Tibial nerve (tissue), 4 donors: Measurements from ENCODE around the gene SYVN1.

ENCODE experiments used
- EP300 ChIP-seq, 2 donors: sonication (generic); formaldehyde crosslinking; IDR thresholded peaks; one replicate each; pipeline ENCODE4 v1.6.1; 2017; ENCODE audit warnings: antibody characterized with exemption in 2 of 2, mild to moderate bottlenecking in 1 of 2
- TF ChIP-seq, protein P1 (sequence below), 5 experiments: fragments of 200-600 bp in 3 of 5; fragments of 450-650 bp in 2 of 5; sonication (generic) in 3 of 5; IDR thresholded peaks; one replicate each; pipeline ENCODE4 v1.5.1; 2016 to 2019; ENCODE audit warnings: antibody characterized with exemption in 5 of 5, mild to moderate bottlenecking in 3 of 5, moderate library complexity in 2 of 5

GRCh38 chr11:65129649-65130441, 4.5 kb downstream of the SYVN1 start:
- TF ChIP-seq EP300 (IDR thresholded peaks at IDR 0.05) = no peak
- TF ChIP-seq, protein P1, sequence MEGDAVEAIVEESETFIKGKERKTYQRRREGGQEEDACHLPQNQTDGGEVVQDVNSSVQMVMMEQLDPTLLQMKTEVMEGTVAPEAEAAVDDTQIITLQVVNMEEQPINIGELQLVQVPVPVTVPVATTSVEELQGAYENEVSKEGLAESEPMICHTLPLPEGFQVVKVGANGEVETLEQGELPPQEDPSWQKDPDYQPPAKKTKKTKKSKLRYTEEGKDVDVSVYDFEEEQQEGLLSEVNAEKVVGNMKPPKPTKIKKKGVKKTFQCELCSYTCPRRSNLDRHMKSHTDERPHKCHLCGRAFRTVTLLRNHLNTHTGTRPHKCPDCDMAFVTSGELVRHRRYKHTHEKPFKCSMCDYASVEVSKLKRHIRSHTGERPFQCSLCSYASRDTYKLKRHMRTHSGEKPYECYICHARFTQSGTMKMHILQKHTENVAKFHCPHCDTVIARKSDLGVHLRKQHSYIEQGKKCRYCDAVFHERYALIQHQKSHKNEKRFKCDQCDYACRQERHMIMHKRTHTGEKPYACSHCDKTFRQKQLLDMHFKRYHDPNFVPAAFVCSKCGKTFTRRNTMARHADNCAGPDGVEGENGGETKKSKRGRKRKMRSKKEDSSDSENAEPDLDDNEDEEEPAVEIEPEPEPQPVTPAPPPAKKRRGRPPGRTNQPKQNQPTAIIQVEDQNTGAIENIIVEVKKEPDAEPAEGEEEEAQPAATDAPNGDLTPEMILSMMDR (IDR thresholded peaks at IDR 0.05) = no peak
